ENCODE measurements around the gene PTPRN2.

The PTPRN2 gene

DNA sequence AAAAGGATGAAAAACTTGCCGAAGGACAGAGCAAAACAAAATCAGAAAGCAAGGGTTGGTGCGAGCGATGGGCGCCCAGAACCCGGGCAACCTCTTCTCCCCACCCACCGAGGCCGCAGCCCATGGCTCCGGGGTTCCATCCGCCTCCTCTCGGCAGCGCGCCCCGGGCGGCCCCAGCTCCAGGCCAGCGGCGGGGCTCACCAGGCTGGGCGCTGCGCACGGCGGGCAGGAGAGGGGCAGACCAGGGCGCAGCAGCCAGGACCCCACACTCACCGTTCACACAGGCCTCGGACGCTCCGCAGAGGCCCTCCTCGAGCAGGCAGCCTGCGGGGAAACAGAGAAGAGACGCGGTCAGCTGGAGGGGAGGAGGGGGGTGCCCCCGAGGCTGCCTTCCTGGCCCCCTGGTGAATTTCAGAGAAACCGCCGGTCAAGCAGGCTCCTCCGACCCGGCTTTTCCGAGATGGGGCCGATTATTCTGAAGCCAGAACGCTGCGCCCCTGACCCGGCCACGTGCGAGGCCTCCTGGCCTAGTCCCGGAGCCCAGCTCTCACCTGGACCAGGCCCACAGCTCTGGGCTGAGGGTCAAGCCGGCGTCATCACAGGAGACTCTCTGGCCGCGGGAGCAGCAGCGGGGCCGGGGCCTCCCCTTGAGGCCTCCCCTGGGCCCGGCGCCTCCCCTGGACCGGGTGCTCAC lies 98.0 kb downstream of the PTPRN2 start:
- no peaks in the 10 kb centered on the region for H3K4me1 ChIP-seq (ENCODE audit: control insufficient read depth, low read depth, low read length)
- no peak overlapping the region for H3K4me3 ChIP-seq (ENCODE audit: low read length)
- no CpG with 5 or more reads among the region's 51 CpGs for WGBS (ENCODE audit: extremely low coverage, insufficient coverage, low lambda C conversion rate)
- H2BK15ac ChIP-seq (replicated peaks; ENCODE audit: low read depth): no peak overlapping the region
- DNase-seq: no peak
- no peak overlapping the region for H3K9ac ChIP-seq (ENCODE audit: low read length)
- no peak overlapping the region for H2BK5ac ChIP-seq (ENCODE audit: low read length)
- H4K8ac ChIP-seq (ENCODE audit: low read depth, low read length): no peak overlapping the region
- no peak overlapping the region for H3K4me2 ChIP-seq (ENCODE audit: low read length)
- H3K23ac ChIP-seq (ENCODE audit: low read length): no peak overlapping the region
- H3K27me3 ChIP-seq (ENCODE audit: insufficient read depth, low read length, poor library complexity): no peaks in the 10 kb centered on the region
- H2BK120ac ChIP-seq (ENCODE audit: low read depth, low read length): no peak overlapping the region
- H3K27ac ChIP-seq (ENCODE audit: low read depth, low read length): no peak overlapping the region
- H3K36me3 ChIP-seq (ENCODE audit: control insufficient read depth, insufficient read depth, low read length): no peaks in the 10 kb centered on the region
- H3K56ac ChIP-seq (ENCODE audit: low read length): no peak overlapping the region
- no peak overlapping the region for H4K5ac ChIP-seq (ENCODE audit: low read length)
- H3K79me2 ChIP-seq (ENCODE audit: control insufficient read depth, insufficient read depth, low read length): no peaks in the 10 kb centered on the region
- H3K79me1 ChIP-seq (ENCODE audit: low read length): no peaks in the 10 kb centered on the region
- no peak overlapping the region for H3K18ac ChIP-seq (ENCODE audit: low read length)
- H2AK5ac ChIP-seq (ENCODE audit: low read length): no peak overlapping the region
- H3K4ac ChIP-seq (ENCODE audit: low read depth, low read length): no peak overlapping the region

- no peak overlapping the region for H3K18ac ChIP-seq (ENCODE audit: low read length)
- H3K4me3 ChIP-seq (ENCODE audit: low read length): no peak overlapping the region
- no peak overlapping the region for H3K27ac ChIP-seq (ENCODE audit: low read depth, low read length)
- no peaks in the 10 kb centered on the region for H3K4me1 ChIP-seq (ENCODE audit: control insufficient read depth, low read depth, low read length)
- H3K23ac ChIP-seq (ENCODE audit: low read length): no peak overlapping the region
- no peak overlapping the region for H2BK15ac ChIP-seq (replicated peaks; ENCODE audit: low read depth)
- no peaks in the 10 kb centered on the region for H3K79me2 ChIP-seq (ENCODE audit: control insufficient read depth, insufficient read depth, low read length)
- no peak overlapping the region for H3K56ac ChIP-seq (ENCODE audit: low read length)
- H4K8ac ChIP-seq (ENCODE audit: low read depth, low read length): no peak overlapping the region
- no peaks in the 10 kb centered on the region for H3K27me3 ChIP-seq (ENCODE audit: insufficient read depth, low read length, poor library complexity)
- no peak overlapping the region for H2BK5ac ChIP-seq (ENCODE audit: low read length)
- WGBS (ENCODE audit: extremely low coverage, insufficient coverage, low lambda C conversion rate): no CpG with 5 or more reads among the region's 42 CpGs
- H3K9ac ChIP-seq (ENCODE audit: low read length): no peak overlapping the region
- no peak overlapping the region for H4K5ac ChIP-seq (ENCODE audit: low read length)
- no peaks in the 10 kb centered on the region for H3K79me1 ChIP-seq (ENCODE audit: low read length)
- no peak overlapping the region for H2BK120ac ChIP-seq (ENCODE audit: low read depth, low read length)
- H3K4ac ChIP-seq (ENCODE audit: low read depth, low read length): no peak overlapping the region
- H2AK5ac ChIP-seq (ENCODE audit: low read length): no peak overlapping the region
- DNase-seq: no peak
- no peaks in the 10 kb centered on the region for H3K36me3 ChIP-seq (ENCODE audit: control insufficient read depth, insufficient read depth, low read length)
- H3K4me2 ChIP-seq (ENCODE audit: low read length): no peak overlapping the region
Observed at GRCh38 chr7:158488181-158488971, 99.2 kb downstream of the PTPRN2 start.

DNA sequence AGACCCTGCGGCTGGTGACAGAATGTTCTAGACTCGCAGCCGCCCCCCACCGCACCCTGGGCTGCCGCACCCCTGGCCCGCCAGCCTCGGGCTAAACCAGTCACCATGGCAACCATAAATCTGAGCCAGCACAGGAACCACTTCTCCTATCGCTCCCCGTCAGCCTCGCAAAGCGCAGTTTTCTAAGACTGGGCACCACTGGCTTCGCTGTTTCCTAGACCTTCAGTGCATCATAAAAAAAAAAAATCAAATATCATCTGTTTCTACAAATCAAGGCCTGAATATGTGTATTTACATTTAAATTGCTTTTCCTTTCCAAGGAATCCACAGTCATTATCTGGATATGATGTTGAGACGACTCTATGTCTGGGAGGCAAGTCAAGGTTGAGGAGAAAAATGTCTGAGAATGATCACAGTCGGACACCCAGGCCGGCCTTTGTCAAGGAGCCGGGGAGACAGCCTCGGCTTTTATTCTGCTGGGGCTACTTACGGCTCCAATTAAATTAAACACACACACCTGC lies 99.9 kb downstream of the PTPRN2 start:
- Histone ChIP-seq H4K8ac (ENCODE audit: low read depth, low read length) (no peak overlapping the region), H3K36me3 (ENCODE audit: control insufficient read depth, insufficient read depth, low read length) (no peaks in the 10 kb centered on the region), H3K79me1 (ENCODE audit: low read length) (no peaks in the 10 kb centered on the region), H3K4ac (ENCODE audit: low read depth, low read length) (no peak overlapping the region), H2BK120ac (ENCODE audit: low read depth, low read length) (no peak overlapping the region), H2BK5ac (ENCODE audit: low read length) (no peak overlapping the region), H3K79me2 (ENCODE audit: control insufficient read depth, insufficient read depth, low read length) (no peaks in the 10 kb centered on the region), H2AK5ac (ENCODE audit: low read length) (no peak overlapping the region), H3K23ac (ENCODE audit: low read length) (no peak overlapping the region), H3K4me1 (ENCODE audit: control insufficient read depth, low read depth, low read length) (no peaks in the 10 kb centered on the region), H3K18ac (ENCODE audit: low read length) (no peak overlapping the region), H3K27me3 (ENCODE audit: insufficient read depth, low read length, poor library complexity) (no peaks in the 10 kb centered on the region), H3K9ac (ENCODE audit: low read length) (no peak overlapping the region), H3K4me2 (ENCODE audit: low read length) (no peak overlapping the region), H4K5ac (ENCODE audit: low read length) (no peak overlapping the region), H3K56ac (ENCODE audit: low read length) (no peak overlapping the region), H3K4me3 (ENCODE audit: low read length) (no peak overlapping the region), H2BK15ac (replicated peaks; ENCODE audit: low read depth) (no peak overlapping the region), H3K27ac (ENCODE audit: low read depth, low read length) (no peak overlapping the region)
- DNase-seq: no peak
- no CpG with 5 or more reads among the region's 18 CpGs for WGBS (ENCODE audit: extremely low coverage, insufficient coverage, low lambda C conversion rate)

GRCh38 chr7:158486919-158487318 lies 100.7 kb downstream of the PTPRN2 start:
- H3K36me3 ChIP-seq (ENCODE audit: control insufficient read depth, insufficient read depth, low read length): no peaks in the 10 kb centered on the region
- H2BK5ac ChIP-seq (ENCODE audit: low read length): no peak overlapping the region
- no peak for DNase-seq
- no peak overlapping the region for H4K5ac ChIP-seq (ENCODE audit: low read length)
- no peak overlapping the region for H3K9ac ChIP-seq (ENCODE audit: low read length)
- H3K56ac ChIP-seq (ENCODE audit: low read length): no peak overlapping the region
- no peaks in the 10 kb centered on the region for H3K79me1 ChIP-seq (ENCODE audit: low read length)
- no peak overlapping the region for H3K4me3 ChIP-seq (ENCODE audit: low read length)
- WGBS (ENCODE audit: extremely low coverage, insufficient coverage, low lambda C conversion rate): no CpG with 5 or more reads among the region's 8 CpGs
- H3K4ac ChIP-seq (ENCODE audit: low read depth, low read length): no peak overlapping the region
- no peak overlapping the region for H3K4me2 ChIP-seq (ENCODE audit: low read length)
- no peak overlapping the region for H4K8ac ChIP-seq (ENCODE audit: low read depth, low read length)
- H3K23ac ChIP-seq (ENCODE audit: low read length): no peak overlapping the region
- H2AK5ac ChIP-seq (ENCODE audit: low read length): no peak overlapping the region
- H3K27ac ChIP-seq (ENCODE audit: low read depth, low read length): no peak overlapping the region
- no peaks in the 10 kb centered on the region for H3K4me1 ChIP-seq (ENCODE audit: control insufficient read depth, low read depth, low read length)
- H2BK15ac ChIP-seq (replicated peaks; ENCODE audit: low read depth): no peak overlapping the region
- no peaks in the 10 kb centered on the region for H3K79me2 ChIP-seq (ENCODE audit: control insufficient read depth, insufficient read depth, low read length)
- H3K27me3 ChIP-seq (ENCODE audit: insufficient read depth, low read length, poor library complexity): no peaks in the 10 kb centered on the region
- no peak overlapping the region for H2BK120ac ChIP-seq (ENCODE audit: low read depth, low read length)
- H3K18ac ChIP-seq (ENCODE audit: low read length): no peak overlapping the region

- no peak overlapping the region for H3K4me2 ChIP-seq (ENCODE audit: low read length)
- no peaks in the 10 kb centered on the region for H3K79me1 ChIP-seq (ENCODE audit: low read length)
- H3K27ac ChIP-seq (ENCODE audit: low read depth, low read length): no peak overlapping the region
- no peak overlapping the region for H3K9ac ChIP-seq (ENCODE audit: low read length)
- no peak overlapping the region for H4K8ac ChIP-seq (ENCODE audit: low read depth, low read length)
- no peak overlapping the region for H3K23ac ChIP-seq (ENCODE audit: low read length)
- no peak overlapping the region for H3K56ac ChIP-seq (ENCODE audit: low read length)
- no peak overlapping the region for H2AK5ac ChIP-seq (ENCODE audit: low read length)
- no peaks in the 10 kb centered on the region for H3K4me1 ChIP-seq (ENCODE audit: control insufficient read depth, low read depth, low read length)
- no peak overlapping the region for H4K5ac ChIP-seq (ENCODE audit: low read length)
- no peak overlapping the region for H3K4me3 ChIP-seq (ENCODE audit: low read length)
- no peak for DNase-seq
- no CpG with 5 or more reads among the region's 50 CpGs for WGBS (ENCODE audit: extremely low coverage, insufficient coverage, low lambda C conversion rate)
- no peaks in the 10 kb centered on the region for H3K27me3 ChIP-seq (ENCODE audit: insufficient read depth, low read length, poor library complexity)
- no peaks in the 10 kb centered on the region for H3K79me2 ChIP-seq (ENCODE audit: control insufficient read depth, insufficient read depth, low read length)
- no peak overlapping the region for H2BK120ac ChIP-seq (ENCODE audit: low read depth, low read length)
- no peak overlapping the region for H3K4ac ChIP-seq (ENCODE audit: low read depth, low read length)
- H2BK5ac ChIP-seq (ENCODE audit: low read length): no peak overlapping the region
- no peak overlapping the region for H3K18ac ChIP-seq (ENCODE audit: low read length)
- no peak overlapping the region for H2BK15ac ChIP-seq (replicated peaks; ENCODE audit: low read depth)
- H3K36me3 ChIP-seq (ENCODE audit: control insufficient read depth, insufficient read depth, low read length): no peaks in the 10 kb centered on the region
Observed at GRCh38 chr7:158484801-158485531, 102.7 kb downstream of the PTPRN2 start.
